ENCODE measurements around the gene PCSK4. TPM values are rescaled to one million over a fixed set of nuclear protein-coding genes. Genes with fewer than 3 reads are reported as not detected.

Gene PCSK4
- total RNA-seq, 1 experiment from 2014 or later = 1.0 TPM

DNA sequence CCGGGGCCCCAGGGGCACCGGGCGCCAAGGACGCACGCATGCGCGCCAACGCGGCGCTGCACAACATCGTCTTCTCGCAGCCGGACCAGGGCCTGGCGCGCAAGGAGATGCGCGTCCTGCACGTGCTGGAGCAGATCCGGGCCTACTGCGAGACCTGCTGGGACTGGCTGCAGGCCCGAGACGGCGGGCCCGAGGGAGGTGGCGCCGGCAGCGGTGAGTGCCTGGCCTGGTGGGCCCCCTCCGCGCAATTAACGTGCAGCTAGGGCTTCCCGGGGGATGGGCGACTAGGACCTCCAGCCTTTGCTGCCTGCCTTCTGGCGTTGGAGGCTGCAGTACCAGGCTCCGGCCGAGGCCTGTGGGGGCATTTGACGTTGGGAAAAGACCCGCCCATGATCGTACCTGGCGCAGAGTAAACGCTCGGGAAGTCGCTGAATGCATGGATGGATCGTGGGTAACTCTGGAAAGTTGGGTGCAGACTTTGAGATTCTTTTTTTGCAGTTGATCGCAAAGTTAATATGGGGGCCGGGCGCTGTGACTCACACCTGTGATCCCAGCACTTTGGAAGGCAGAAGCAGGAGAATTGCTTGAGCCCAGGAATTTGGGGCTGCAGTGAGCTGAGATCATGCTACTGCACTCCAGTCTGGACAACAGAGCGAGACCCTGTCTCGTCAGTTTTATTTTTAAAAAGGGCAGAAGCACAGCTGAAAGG is 33.0 kb downstream of the PCSK4 start:
- DNase-seq (ENCODE audit: low read depth) = no peak

DNA sequence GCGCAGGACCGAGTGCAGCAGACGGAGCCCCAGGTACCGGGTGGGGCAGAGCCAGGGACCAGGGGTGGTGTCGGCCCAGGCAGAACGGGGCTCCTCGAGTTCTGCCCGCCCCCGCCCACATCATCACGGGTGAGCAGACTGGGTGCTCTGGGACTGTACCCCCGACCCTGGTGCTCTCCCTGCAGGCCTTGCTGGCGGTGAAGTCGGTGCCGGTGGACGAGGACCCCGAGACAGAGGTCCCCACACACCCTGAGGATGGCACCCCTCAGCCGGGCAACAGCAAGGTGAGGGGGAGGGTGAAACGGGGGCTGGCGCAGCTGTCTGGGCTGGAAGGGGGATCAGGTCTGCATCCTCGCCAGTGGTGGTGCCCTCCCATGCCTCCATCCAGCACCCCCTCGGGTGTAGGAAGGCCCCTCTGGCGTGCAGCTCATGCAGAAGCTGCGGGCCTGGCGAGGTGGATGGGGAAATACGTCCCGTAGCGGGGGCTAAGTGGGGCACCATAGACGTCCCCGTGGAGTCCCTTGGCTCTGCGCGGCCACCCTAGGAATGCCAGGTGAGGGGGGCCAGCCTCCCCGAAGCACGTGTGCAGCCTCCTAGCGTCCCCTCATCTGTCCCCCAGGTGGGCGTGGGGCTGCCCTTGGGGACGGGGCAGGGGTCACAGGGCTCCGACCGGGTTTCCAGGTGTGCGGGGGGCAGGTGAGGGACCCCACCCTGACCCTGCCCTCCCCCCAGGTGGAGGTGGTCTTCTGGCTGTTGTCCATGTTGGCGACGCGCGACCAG is 33.8 kb downstream of the PCSK4 start:
- DNase-seq (ENCODE audit: low read depth) = no peak

GRCh38 chr19:1455336-1456120 is 34.6 kb downstream of the PCSK4 start:
- peak; percentile 45 for DNase-seq (ENCODE audit: low read depth)

- DNase-seq (ENCODE audit: low read depth) = no peak
These were observed 35.2 kb downstream of the PCSK4 start for GRCh38 chr19:1455002-1455335.

GRCh38 chr19:1453525-1454364 is 36.4 kb downstream of the PCSK4 start:
- peak; percentile 43 for DNase-seq (ENCODE audit: low read depth)

GRCh38 chr19:1452802-1453524 is 37.2 kb downstream of the PCSK4 start:
- no peak for DNase-seq (ENCODE audit: low read depth)

DNA sequence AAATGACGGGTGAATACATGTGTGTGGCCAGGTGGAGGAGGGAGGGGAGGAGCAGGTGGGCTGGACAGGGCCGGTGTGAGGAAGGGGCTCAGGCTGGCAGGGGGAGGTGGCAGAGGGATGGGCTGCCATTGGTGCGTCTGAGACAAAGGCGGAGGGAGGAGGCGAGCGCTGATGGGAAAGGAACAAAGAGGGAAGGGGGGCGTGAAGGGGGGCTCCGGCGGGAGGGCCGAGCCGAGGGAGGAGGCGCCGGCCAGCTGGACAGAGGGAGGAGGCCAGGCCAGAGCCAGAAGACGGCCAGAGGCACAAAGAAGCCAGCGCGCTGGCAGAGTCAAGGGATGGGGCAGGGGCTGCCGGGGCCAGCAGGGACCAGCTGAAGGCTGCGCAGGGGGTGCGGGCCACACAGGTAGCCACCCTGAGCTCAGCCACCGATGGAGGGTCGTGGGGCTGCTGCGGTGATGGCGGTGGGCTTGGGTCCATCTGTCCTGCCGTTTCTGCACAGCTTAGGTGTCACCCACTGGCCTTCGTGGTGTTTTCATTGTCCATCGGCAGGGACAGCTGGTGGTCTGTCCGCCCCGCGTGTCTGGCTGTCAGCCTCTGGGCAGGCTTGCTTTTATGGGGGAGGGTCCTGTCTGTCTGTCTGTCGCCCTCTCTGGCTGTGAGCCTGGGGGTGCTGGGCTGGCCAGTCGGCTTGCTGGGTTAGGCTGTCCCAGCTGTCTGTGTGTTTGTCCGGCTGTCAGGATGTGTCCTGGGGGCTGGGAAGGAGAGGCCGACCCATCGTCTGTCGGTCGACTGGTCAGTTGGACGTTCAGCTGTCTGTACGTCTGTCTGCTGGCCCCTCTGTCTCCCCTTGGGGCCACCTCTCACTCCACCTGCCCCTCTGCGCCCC is 38.0 kb downstream of the PCSK4 start:
- DNase-seq (ENCODE audit: low read depth) = no peak

DNA sequence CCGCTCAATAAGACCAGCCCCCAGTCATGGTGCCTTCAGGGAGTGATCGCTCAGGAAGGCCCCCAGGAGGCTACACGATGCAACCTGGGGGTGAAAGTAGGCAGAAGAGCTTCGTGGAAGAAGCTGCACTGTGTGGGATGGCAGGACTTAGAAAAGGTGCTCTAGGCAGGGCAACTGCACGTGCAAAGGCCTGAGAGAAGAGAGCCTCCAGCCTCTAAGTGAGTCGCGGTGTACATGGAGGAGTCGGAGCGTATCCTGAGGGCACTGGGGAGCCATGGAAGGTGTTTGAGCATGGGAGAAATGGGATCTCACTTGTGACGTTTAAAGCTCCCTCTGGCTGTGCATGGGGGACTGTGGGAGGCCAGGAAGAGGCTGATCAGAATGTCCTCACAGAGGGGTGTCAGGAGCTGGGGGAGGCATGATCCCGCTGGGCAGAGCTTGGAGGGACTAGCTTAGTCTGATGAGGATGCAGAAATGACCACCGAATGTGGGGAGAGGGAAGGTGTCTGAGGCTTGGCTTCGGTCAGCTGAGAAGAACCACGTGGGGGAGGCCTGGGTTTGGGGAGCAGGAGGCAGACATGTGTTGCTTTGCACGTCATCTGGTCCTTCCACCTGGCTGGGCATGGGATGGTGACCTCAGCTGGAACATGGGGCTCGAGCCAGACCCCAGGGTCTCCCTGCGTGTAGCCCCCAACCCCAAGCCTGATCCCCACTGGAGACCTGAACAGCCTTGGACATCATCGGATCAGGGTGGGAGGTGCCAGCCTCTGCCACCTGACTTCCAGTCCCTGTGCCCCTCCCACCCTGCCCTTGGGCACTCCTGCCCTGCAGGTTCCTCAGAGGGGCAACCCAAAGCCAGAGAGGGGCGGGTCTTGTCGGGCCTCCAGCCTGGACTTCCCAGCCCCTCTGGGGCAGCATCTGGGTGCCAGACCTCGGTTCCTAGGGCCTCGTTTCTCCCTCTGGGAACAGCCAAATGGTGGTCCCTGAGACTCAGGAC is 39.1 kb downstream of the PCSK4 start:
- DNase-seq (ENCODE audit: low read depth) = no peak

- DNase-seq (ENCODE audit: low read depth) = no peak
These were observed 40.4 kb downstream of the PCSK4 start, which contains the start of gene APC2 for GRCh38 chr19:1449467-1450442. Gene APC2 (plus strand): TSS chr19:1450121. CDS start chr19:1453002, 2,881 bp downstream.

DNA sequence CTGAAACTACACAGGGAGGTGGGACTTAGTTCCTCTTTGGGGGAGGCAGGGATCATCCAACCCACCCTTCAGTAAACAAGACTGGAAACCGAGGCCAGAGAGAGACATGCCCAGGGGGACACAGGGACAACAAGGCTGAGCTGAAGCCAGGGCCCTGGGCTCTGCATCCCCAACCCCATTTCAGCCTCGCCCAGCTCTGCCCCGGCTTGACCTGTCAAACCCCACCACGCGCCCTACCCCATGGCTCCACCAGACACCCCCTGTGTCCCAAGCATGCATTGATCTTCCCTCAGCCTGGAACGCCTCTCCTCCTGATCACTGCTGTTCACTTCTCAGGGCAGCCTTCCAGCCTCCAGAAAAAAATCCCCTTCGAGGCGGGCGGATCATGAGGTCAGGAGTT is 42.2 kb downstream of the PCSK4 start:
- DNase-seq (ENCODE audit: low read depth) = no peak

DNA sequence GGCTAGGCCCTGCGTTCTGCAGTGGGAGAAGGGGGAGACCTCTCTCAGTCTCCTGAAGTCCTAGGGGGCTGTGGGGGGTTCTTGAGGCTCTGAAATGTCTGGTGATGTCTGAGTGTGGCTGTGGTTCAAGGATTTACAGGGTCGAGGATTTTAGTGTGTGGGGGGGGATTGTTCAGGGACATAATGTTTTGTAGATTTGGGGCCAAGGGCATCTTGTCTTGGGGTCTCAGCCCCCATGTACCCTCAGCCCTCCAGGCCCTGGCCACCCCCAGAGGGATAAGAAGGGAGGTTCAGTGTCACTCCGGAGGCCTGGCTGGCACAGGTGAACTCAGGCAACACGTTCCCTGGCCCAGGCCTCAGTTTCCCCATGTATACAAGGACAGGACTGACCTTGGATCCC is 42.6 kb downstream of the PCSK4 start:
- no peak for DNase-seq (ENCODE audit: low read depth)

- DNase-seq (ENCODE audit: low read depth) = no peak
These were observed 43.3 kb downstream of the PCSK4 start for GRCh38 chr19:1446713-1447481.

- no peak for DNase-seq (ENCODE audit: low read depth)
These were observed 44.0 kb downstream of the PCSK4 start for GRCh38 chr19:1445932-1446712.

DNA sequence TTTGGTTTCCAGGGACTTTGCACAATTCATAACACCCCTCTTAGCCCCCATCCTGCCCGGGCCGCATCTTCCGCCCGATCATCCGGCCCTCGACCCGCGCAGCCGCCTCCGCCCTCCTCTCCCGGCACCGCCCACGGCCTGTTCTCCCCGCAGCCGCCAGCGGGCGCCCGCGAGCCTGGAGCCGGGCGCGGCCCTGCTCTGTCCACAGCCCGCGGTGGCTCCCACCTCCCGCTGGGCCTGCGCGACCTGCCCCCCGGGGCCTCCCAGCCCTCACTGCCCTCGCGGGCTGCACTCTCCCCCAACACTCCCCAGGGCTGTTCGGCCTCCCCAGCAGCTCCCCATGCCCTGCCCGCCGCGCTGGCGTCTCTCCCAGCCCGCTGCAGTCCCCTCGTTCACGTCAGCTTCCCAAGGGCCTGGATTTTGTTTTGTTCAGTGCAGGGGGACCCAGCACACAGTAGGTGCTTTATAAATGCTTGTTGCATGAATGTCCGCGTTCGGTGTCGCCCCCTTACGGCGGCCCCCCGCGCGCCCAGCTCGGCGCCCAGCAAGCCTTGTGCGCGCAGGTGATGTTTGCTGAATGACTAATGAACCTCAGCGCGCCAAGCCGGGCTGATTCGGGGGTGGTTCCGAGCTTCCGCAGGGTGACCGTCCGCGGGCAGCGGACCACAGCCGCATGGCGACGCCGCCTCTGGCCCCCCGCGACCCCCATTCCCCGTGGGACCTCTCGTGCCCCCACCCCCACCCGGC is 44.8 kb downstream of the PCSK4 start:
- DNase-seq (ENCODE audit: low read depth) = peak; percentile 73

Data from HT1080 (cell line).